Thoracic aorta (tissue), 2 donors: ENCODE measurements around the gene ZFAND3. TPM values are rescaled to one million over a fixed set of nuclear protein-coding genes. Genes with fewer than 3 reads are reported as not detected.

Source experiments
- ATAC-seq: fragments of 150-250 bp; one replicate; pipeline ENCODE4 v1.8.0; 2017; ENCODE audit warnings: low read depth; ENCODE audit not compliant: insufficient number of reproducible peaks, low FRiP score
- DNase-seq: peaks from one replicate; pipeline ENCODE4 v3.0.0-alpha.2; 2020; ENCODE audit warnings: low spot score
- H3K27ac ChIP-seq, 2 donors: fragments of 200-600 bp; sonication (generic); 1 replicate in 1 of 2; 2 replicates in 1 of 2; pipeline ENCODE4 v1.5.1; 2016; ENCODE audit warnings: mild to moderate bottlenecking in 2 of 2, moderate library complexity in 2 of 2
- H3K27me3 ChIP-seq: fragments of 200-600 bp; sonication (generic); replicated peaks from 2 replicates; pipeline ENCODE4 v1.6.0; 2016; ENCODE audit warnings: mild to moderate bottlenecking; ENCODE audit not compliant: insufficient read depth
- H3K36me3 ChIP-seq: fragments of 200-600 bp; sonication (generic); one replicate; pipeline ENCODE4 v1.5.1; 2016
- H3K4me1 ChIP-seq, 2 donors: fragments of 200-600 bp; sonication (generic); 1 replicate in 1 of 2; 2 replicates in 1 of 2; pipeline versions ENCODE4 v1.5.1 to v1.6.0; 2016; ENCODE audit warnings: low read depth in 2 of 2, mild to moderate bottlenecking in 1 of 2; ENCODE audit not compliant: control insufficient read depth in 1 of 2
- H3K4me3 ChIP-seq: fragments of 200-600 bp; sonication (generic); 2 replicates; pipeline ENCODE4 v1.5.1; 2016; ENCODE audit warnings: mild to moderate bottlenecking
- H3K9me3 ChIP-seq: fragments of 200-600 bp; sonication (generic); 2 replicates; pipeline ENCODE4 v1.5.1; 2016
- CTCF ChIP-seq: fragments of 200-600 bp; sonication (generic); IDR thresholded peaks from one replicate; pipeline ENCODE4 v1.5.1; 2019; ENCODE audit warnings: antibody characterized with exemption
- total RNA-seq, 2 donors: library from RNA; depleted of rRNA; stranded (reverse); fragments of >200 nt; gene quantifications; one replicate each; pipeline versions ENCODE4 v1.1.0 to v1.2.3, GENCODE V29; 2016

Gene ZFAND3
- total RNA-seq, 2 donors from 2014 or later = 45.4 to 56.2 TPM

- no peaks in the 10 kb centered on the region for H3K27me3 ChIP-seq
- no peaks in the 10 kb centered on the region for H3K9me3 ChIP-seq
- H3K27ac ChIP-seq = peak overlapping the region in 1 of 2 donors; percentile 41
- no peak for TF ChIP-seq CTCF
- no peaks in the 10 kb centered on the region for H3K36me3 ChIP-seq
- no peak overlapping the region for H3K4me3 ChIP-seq
- H3K4me1 ChIP-seq = peaks cover 3 to 31% of the 10 kb centered on the region in 2 donors
- DNase-seq (no peak), ATAC-seq (no peak)
Measured at GRCh38 chr6:37799263-37799644, 20.3 kb upstream of the ZFAND3 start.

DNA sequence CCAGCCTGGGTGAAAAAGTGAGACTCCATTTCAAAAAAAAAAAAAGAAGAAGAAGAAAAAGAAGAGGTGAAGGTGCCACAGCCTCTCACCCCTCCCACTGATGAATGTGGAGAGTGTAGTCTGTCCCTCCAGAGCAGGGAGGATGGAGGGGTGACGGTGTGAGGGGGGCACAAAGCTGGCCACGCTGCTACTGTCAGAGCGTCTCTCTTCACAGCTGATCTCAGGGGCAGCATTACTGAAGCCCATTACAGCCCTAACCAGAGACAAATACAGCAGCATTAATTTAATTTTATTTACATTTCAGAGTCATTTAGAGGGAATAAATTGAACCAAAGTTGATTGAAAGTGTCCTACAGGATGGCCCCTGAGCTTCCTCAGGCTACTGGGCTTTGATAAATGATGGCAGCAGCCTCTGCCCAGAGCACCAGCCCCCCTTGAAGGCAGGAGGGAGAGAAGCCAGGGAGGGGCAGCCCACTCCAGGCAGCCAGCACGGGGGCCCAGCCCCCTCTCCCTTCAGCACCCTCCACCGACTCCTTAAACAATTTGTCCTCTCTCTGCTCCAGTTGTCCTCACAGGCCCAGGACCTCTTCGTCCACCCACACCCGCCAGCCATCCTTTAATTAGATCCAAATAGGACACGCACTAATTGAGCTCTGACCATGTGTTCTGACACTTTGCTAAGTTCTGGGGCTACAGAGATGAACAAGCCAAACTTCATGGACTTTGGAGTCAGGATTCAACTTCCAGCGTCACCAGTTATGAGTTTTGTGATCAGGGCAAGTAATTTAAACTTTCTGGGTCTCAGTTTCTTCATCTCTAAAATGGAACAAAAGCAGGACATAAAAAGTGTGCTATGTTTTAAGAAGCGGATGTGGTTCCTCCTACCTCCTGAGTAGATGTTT is 18.6 kb upstream of the ZFAND3 start:
- Histone ChIP-seq H3K27me3 (no peaks in the 10 kb centered on the region), H3K4me3 (no peak overlapping the region), H3K9me3 (no peaks in the 10 kb centered on the region), H3K4me1 (peaks cover 3 to 18% of the 10 kb centered on the region in 2 donors), H3K36me3 (no peaks in the 10 kb centered on the region), H3K27ac (no peak overlapping the region)
- ATAC-seq (no peak), DNase-seq (no peak)
- TF ChIP-seq CTCF = no peak

DNA sequence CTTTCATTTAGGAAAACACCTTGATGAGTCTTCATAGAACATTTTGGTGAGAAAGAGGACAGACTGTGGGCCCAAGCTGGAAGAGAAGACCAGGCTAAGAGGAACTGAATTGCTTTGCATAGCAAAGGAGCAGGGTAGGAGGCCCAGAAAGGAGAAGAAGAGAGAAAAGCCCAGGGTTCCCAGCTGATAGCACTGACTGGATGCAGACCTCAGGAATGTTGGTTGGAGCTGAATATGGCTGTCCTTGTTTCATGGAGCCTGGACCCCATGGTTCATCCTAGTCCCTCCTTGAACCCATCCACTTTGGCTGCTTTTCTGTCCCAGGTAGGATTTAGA is 18.0 kb upstream of the ZFAND3 start:
- DNase-seq (no peak), ATAC-seq (no peak)
- H3K27ac ChIP-seq = no peak overlapping the region
- no peak for TF ChIP-seq CTCF
- H3K4me1 ChIP-seq = peaks cover 3 to 18% of the 10 kb centered on the region in 2 donors
- H3K36me3 ChIP-seq = no peaks in the 10 kb centered on the region
- no peaks in the 10 kb centered on the region for H3K9me3 ChIP-seq
- no peak overlapping the region for H3K4me3 ChIP-seq
- H3K27me3 ChIP-seq = no peaks in the 10 kb centered on the region

GRCh38 chr6:37802810-37803209 is 16.7 kb upstream of the ZFAND3 start:
- Histone ChIP-seq H3K36me3 (no peaks in the 10 kb centered on the region), H3K27me3 (no peaks in the 10 kb centered on the region), H3K4me1 (peaks cover 3 to 18% of the 10 kb centered on the region in 2 donors), H3K4me3 (no peak overlapping the region), H3K9me3 (no peaks in the 10 kb centered on the region), H3K27ac (no peak overlapping the region)
- DNase-seq (no peak), ATAC-seq (no peak)
- TF ChIP-seq CTCF = no peak

DNA sequence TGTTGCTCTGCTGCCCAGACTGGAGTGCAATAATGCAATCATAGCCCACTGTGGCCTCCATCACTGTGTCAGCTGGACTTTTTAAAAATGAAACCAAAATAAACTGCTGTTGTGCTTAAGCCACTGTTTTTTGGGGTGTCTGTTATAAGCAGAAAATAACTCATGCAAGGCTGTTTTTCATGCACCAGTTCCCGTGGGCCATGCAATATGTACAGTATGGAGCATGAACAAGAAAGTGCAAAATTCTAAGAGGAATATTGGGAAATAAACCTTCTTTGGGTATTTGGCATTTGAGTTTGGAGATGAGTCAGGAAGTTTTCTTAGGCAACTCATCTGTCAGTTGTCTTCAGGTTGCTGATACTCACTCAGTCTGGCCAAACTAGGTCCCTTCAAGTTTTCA is 14.9 kb upstream of the ZFAND3 start:
- no peaks in the 10 kb centered on the region for H3K27me3 ChIP-seq
- DNase-seq = no peak
- H3K9me3 ChIP-seq = no peaks in the 10 kb centered on the region
- ATAC-seq = no peak
- H3K4me1 ChIP-seq = peaks cover 0 to 9% of the 10 kb centered on the region in 2 donors
- TF ChIP-seq CTCF = no peak
- H3K27ac ChIP-seq = no peak overlapping the region
- no peaks in the 10 kb centered on the region for H3K36me3 ChIP-seq
- no peak overlapping the region for H3K4me3 ChIP-seq
